Endothelial cell of umbilical vein (primary cell): ENCODE results near the gene GSG1L. TPM values are rescaled to one million over a fixed set of nuclear protein-coding genes. Genes with fewer than 3 reads are reported as not detected.

Experiments used
- BruUV-seq: library from RNA; stranded (reverse); fragments of 400-500 nt; replicated peaks from 2 replicates; lab custom pipeline; 2021; lab: Mats Ljungman, UMichigan
- CTCF ChIA-PET: fragments of 300-600, 350-600 bp; sonication (Branson Sonifier 250); formaldehyde crosslinking; loops from one replicate; lab custom pipeline; 2021; ENCODE audit warnings: antibody characterized with exemption, inconsistent platforms; lab: Charles Lee
- POLR2A ChIA-PET: fragments of 300-600, 350-600 bp; sonication (Branson Sonifier 250); formaldehyde crosslinking; loops from one replicate; lab custom pipeline; 2021; ENCODE audit warnings: antibody characterized with exemption, inconsistent platforms; lab: Charles Lee
- DNase-seq: peaks from one replicate; pipeline ENCODE4 v3.0.0-alpha.2; 2011; ENCODE audit warnings: low read depth, low spot score
- FAIRE-seq: peaks from 2 replicates; lab custom pipeline; 2011; peaks lifted over from hg19 to GRCh38; lab: Jason Lieb, UNC
- H2AFZ ChIP-seq: 2 replicates; pipeline ENCODE4 v1.6.0; 2012; ENCODE audit warnings: low read depth, low read length, control low read depth, inconsistent platforms
- H3K27ac ChIP-seq: 2 replicates; pipeline ENCODE4 v1.5.1; 2011; ENCODE audit warnings: low read depth, mild to moderate bottlenecking, control low read depth, low read length, moderate library complexity; ENCODE audit not compliant: insufficient read depth
- H3K27me3 ChIP-seq, 2 experiments: 2 replicates each; pipeline versions ENCODE4 v1.6.0 to v1.6.1; 2011; ENCODE audit warnings: low read length in 2 of 2, mixed read lengths in 1 of 2; ENCODE audit not compliant: control insufficient read depth in 2 of 2, insufficient read depth in 2 of 2
- H3K36me3 ChIP-seq, 2 experiments: 2 replicates in 1 of 2; 3 replicates in 1 of 2; pipeline ENCODE4 v1.5.1; 2011; ENCODE audit warnings: low read length in 2 of 2, mild to moderate bottlenecking in 1 of 2, moderate library complexity in 1 of 2; ENCODE audit not compliant: control insufficient read depth in 2 of 2, insufficient read depth in 2 of 2; ENCODE audit errors: extremely low read depth in 1 of 2
- H3K4me1 ChIP-seq: 3 replicates; pipeline ENCODE4 v1.5.1; 2011; ENCODE audit warnings: mild to moderate bottlenecking, low read length; ENCODE audit not compliant: control insufficient read depth, insufficient read depth; ENCODE audit errors: extremely low read depth
- H3K4me2 ChIP-seq: 2 replicates; pipeline ENCODE4 v1.6.1; 2011; ENCODE audit warnings: low read length, control low read depth, mixed read lengths; ENCODE audit not compliant: insufficient read depth
- H3K4me3 ChIP-seq, 3 experiments: fragments of 200-600 bp in 1 of 3; sonication (generic), shearing (Covaris generic) in 1 of 3; replicated peaks in 1 of 3; 2 replicates each; pipeline ENCODE4 v1.5.1; 2011 to 2016; ENCODE audit warnings: control low read depth in 3 of 3, low read length in 3 of 3, mild to moderate bottlenecking in 2 of 3, inconsistent platforms in 1 of 3, low read depth in 1 of 3, moderate library complexity in 1 of 3; ENCODE audit not compliant: insufficient read depth in 1 of 3
- H3K79me2 ChIP-seq: 2 replicates; pipeline ENCODE4 v1.6.0; 2012; ENCODE audit warnings: low read length, inconsistent platforms; ENCODE audit not compliant: control insufficient read depth, insufficient read depth
- H3K9ac ChIP-seq: replicated peaks from 2 replicates; pipeline ENCODE3; 2011; ENCODE audit warnings: low read length, control low read depth; ENCODE audit not compliant: insufficient read depth; ENCODE audit errors: extremely low read depth
- H3K9me1 ChIP-seq: replicated peaks from 3 replicates; pipeline ENCODE4 v1.6.0; 2011; ENCODE audit warnings: mild to moderate bottlenecking, low read length; ENCODE audit not compliant: control insufficient read depth, insufficient read depth; ENCODE audit errors: extremely low read depth
- H3K9me3 ChIP-seq: replicated peaks from 2 replicates; pipeline ENCODE4 v1.5.1; 2012; ENCODE audit warnings: low read length, inconsistent platforms; ENCODE audit not compliant: control insufficient read depth, insufficient read depth
- H4K20me1 ChIP-seq: replicated peaks from 2 replicates; pipeline ENCODE3; 2011; ENCODE audit warnings: mild to moderate bottlenecking, low read length; ENCODE audit not compliant: control insufficient read depth, insufficient read depth; ENCODE audit errors: extremely low read depth
- CTCF ChIP-seq, 2 donors: IDR thresholded peaks; 1 replicate in 1 of 2; 2 replicates in 1 of 2; pipeline ENCODE4 v1.5.1; 2011; ENCODE audit warnings: low read length in 2 of 2, mild to moderate bottlenecking in 2 of 2, moderate library complexity in 2 of 2, control low read depth in 1 of 2, inconsistent platforms in 1 of 2, low read depth in 1 of 2; ENCODE audit not compliant: insufficient read depth in 1 of 2; ENCODE audit errors: extremely low read depth in 1 of 2
- FOS ChIP-seq: IDR thresholded peaks from 2 replicates; pipeline ENCODE4 v1.6.1; 2011; ENCODE audit warnings: mild to moderate bottlenecking, low read length, moderate library complexity, borderline replicate concordance; ENCODE audit not compliant: insufficient read depth
- GATA2 ChIP-seq: IDR thresholded peaks from 2 replicates; pipeline ENCODE4 v1.7.0; 2011; ENCODE audit warnings: low read depth, mild to moderate bottlenecking, moderate library complexity, mixed read lengths, low read length; ENCODE audit not compliant: insufficient read length, insufficient read depth
- MYC ChIP-seq: IDR thresholded peaks from one replicate; pipeline ENCODE4 v1.6.1; 2011; ENCODE audit warnings: mild to moderate bottlenecking, low read depth, low read length
- dilution Hi-C: fragments of 300-500 bp; cut with MboI; formaldehyde crosslinking; loops from one replicate; pipeline ENCODE4 v1.15.0; 2019; ENCODE audit warnings: low sequenced_read_pairs; ENCODE audit not compliant: extremely low pct_ligation_motif_present
- intact Hi-C: fragments of 100-400 bp; cut with micrococcal nuclease; formaldehyde crosslinking; loops from one replicate; pipeline ENCODE4 v1.10.0; 2022
- polyA plus RNA-seq, 4 experiments: library from polyadenylated mRNA; depleted of rRNA in 3 of 4; stranded (reverse) in 3 of 4; unstranded in 1 of 4; fragments of >200 nt; gene quantifications; 2 replicates each; pipeline versions ENCODE4 v1.2.1 to v1.2.3, GENCODE V29; 2011 to 2012; ENCODE audit warnings: missing spikeins in 1 of 4
- total RNA-seq: library from RNA; stranded (reverse); gene quantifications from 2 replicates; pipeline ENCODE4 v1.2.3, GENCODE V29; 2021

GSG1L gene
- total and polyA plus RNA-seq, 2 donors (not counting 3 experiments of a cell fraction or from before 2014, with no cell fraction given), result 0.06 TPM; not detected in 1

DNA sequence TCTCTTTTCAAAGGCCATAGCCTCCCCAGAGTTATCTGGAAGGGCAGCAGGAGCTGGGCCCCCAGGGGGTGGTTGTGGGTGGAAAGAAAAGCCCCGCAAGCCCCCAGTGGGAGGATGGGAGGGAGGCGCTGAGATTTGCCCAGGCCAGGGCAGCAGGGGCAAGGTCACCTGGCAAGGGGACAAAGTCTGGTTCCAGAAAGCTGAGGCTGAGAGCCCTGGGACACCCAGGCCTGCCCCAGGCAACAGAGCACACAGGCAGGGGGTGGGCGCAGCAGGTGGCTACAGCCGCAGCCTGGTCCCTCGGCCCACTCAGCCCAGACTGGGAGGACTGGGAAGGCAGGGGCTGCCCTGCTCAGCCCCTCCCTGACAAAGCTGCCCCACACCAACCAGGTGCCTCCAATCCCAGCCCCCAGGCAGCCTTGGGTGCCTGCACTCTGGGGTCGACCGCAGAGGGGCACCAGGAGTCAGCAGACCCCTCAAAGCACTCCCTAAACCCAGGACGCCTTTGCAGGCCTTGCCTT lies 23.7 kb upstream of the GSG1L start:
- H3K9me3 ChIP-seq, result no peaks in the 10 kb centered on the region
- ChIA-PET POLR2A (no interaction called here), CTCF (interaction anchor here (0.8 to 1.5 kb wide), 3 partner anchors 10 to 131 kb away, joined by 3 to 7 read pairs (median 4); no protein-coding TSS in a partner anchor)
- H3K4me1 ChIP-seq, result no peaks in the 10 kb centered on the region
- TF ChIP-seq GATA2, result no peak
- no peak for TF ChIP-seq MYC
- no peak for TF ChIP-seq FOS
- H3K79me2 ChIP-seq, result no peaks in the 10 kb centered on the region
- H3K36me3 ChIP-seq, result peaks cover 0 to 4% of the 10 kb centered on the region in 2 experiments
- FAIRE-seq, result no peak
- H2AFZ ChIP-seq, result no peak overlapping the region
- no peaks in the 10 kb centered on the region for H3K27me3 ChIP-seq
- no peak overlapping the region for H3K4me2 ChIP-seq
- BruUV-seq, result no TSS peak
- H4K20me1 ChIP-seq, result no peaks in the 10 kb centered on the region
- H3K4me3 ChIP-seq, result no peak overlapping the region
- dilution Hi-C loops (no loop called here), intact Hi-C loops (no loop called here)
- no peak overlapping the region for H3K9ac ChIP-seq
- H3K9me1 ChIP-seq, result no peaks in the 10 kb centered on the region
- DNase-seq, result no peak
- H3K27ac ChIP-seq, result no peak overlapping the region

- BruUV-seq, result no TSS peak
- intact Hi-C loops, result no loop called here
These were observed 22.9 kb upstream of the GSG1L start for GRCh38 chr16:28086186-28087139.

More at GRCh38 chr16:28086186-28087139, 22.9 kb upstream of the GSG1L start:
- Histone ChIP-seq H3K4me1 (no peaks in the 10 kb centered on the region), H3K9me1 (no peaks in the 10 kb centered on the region), H3K9me3 (no peaks in the 10 kb centered on the region), H3K27ac (no peak overlapping the region), H4K20me1 (no peaks in the 10 kb centered on the region), H3K36me3 (peaks cover 0 to 2% of the 10 kb centered on the region in 2 experiments), H3K27me3 (no peaks in the 10 kb centered on the region), H3K9ac (no peak overlapping the region), H3K4me2 (no peak overlapping the region), H2AFZ (no peak overlapping the region), H3K4me3 (no peak overlapping the region), H3K79me2 (no peaks in the 10 kb centered on the region)
- FAIRE-seq, result no peak
- DNase-seq, result no peak
- CTCF ChIA-PET, result interaction anchor here (0.8 to 1.5 kb wide), 2 partner anchors 16 to 132 kb away, joined by 4 read pairs; no protein-coding TSS in a partner anchor
- POLR2A ChIA-PET, result no interaction called here
- dilution Hi-C loops, result no loop called here
- TF ChIP-seq CTCF (IDR thresholded peaks at IDR 0.05; ENCODE audit: extremely low read depth in 1 of 2, insufficient read depth in 1 of 2, low read depth in 1 of 2, low read length in 2 of 2) (no peak), GATA2 (no peak)
